DMS153 treated with DMSO at 0.1 percent for 48 hours (cell line): ENCODE data around the gene SH3BGRL.

Source experiments
- DNase-seq: peaks from one replicate; lab custom pipeline; 2025; ENCODE audit not compliant: unreplicated experiment; lab: John Stamatoyannopoulos, UW

The SH3BGRL gene

GRCh38 chrX:81201671-81202455, at the start of gene SH3BGRL, which contains the start of gene HMGN5:
Gene SH3BGRL, plus strand, starts transcription at chrX:81202102. Its CDS starts 99 bp downstream, at chrX:81202201.
Gene HMGN5, minus strand, starts transcription at chrX:81201913. Its CDS starts 80,364 bp downstream, at chrX:81121549.
- peak; percentile 31 for DNase-seq

GRCh38 chrX:81168391-81168790, 33.5 kb upstream of the SH3BGRL start:
- no peak for DNase-seq

GRCh38 chrX:81174286-81174685, 27.6 kb upstream of the SH3BGRL start:
- peak; percentile 0 for DNase-seq

- DNase-seq, result no peak
Measured at GRCh38 chrX:81195259-81195658, 6.6 kb upstream of the SH3BGRL start.

- peak; percentile 3 for DNase-seq
Measured at GRCh38 chrX:81195712-81196111, 6.2 kb upstream of the SH3BGRL start.

- DNase-seq, result no peak
Measured at GRCh38 chrX:81201071-81201470, 831 bp upstream of the SH3BGRL start.

- DNase-seq, result no peak
Measured at GRCh38 chrX:81202456-81202819, 536 bp downstream of the SH3BGRL start.

- DNase-seq, result no peak
Measured at GRCh38 chrX:81202943-81203342, 1.0 kb downstream of the SH3BGRL start.

- DNase-seq, result no peak
Measured at GRCh38 chrX:81205551-81205950, 3.6 kb downstream of the SH3BGRL start.

GRCh38 chrX:81206476-81206875, 4.6 kb downstream of the SH3BGRL start:
- no peak for DNase-seq

GRCh38 chrX:81208916-81209315, 7.0 kb downstream of the SH3BGRL start:
- no peak for DNase-seq

- no peak for DNase-seq
Measured at GRCh38 chrX:81215685-81216084, 13.8 kb downstream of the SH3BGRL start.

- DNase-seq, result no peak
Measured at GRCh38 chrX:81229229-81229628, 27.3 kb downstream of the SH3BGRL start.

GRCh38 chrX:81229901-81230300, 28.0 kb downstream of the SH3BGRL start:
- no peak for DNase-seq

GRCh38 chrX:81231476-81231875, 29.6 kb downstream of the SH3BGRL start:
- DNase-seq, result no peak

- no peak for DNase-seq
Measured at GRCh38 chrX:81232218-81232617, 30.3 kb downstream of the SH3BGRL start.

- DNase-seq, result no peak
Measured at GRCh38 chrX:81237516-81237915, 35.6 kb downstream of the SH3BGRL start.

- DNase-seq, result no peak
Measured at GRCh38 chrX:81238166-81238565, 36.3 kb downstream of the SH3BGRL start.

- no peak for DNase-seq
Measured at GRCh38 chrX:81240701-81241331, 38.9 kb downstream of the SH3BGRL start.

GRCh38 chrX:81241753-81242152, 39.9 kb downstream of the SH3BGRL start:
- DNase-seq, result no peak

- no peak for DNase-seq
Measured at GRCh38 chrX:81255876-81256275, 54.0 kb downstream of the SH3BGRL start.

GRCh38 chrX:81257817-81258216, 55.9 kb downstream of the SH3BGRL start:
- DNase-seq, result no peak
